Mesenteric fat pad (tissue), 1 donor: ENCODE data around the gene IL17RB. TPM values are rescaled to one million over a fixed set of nuclear protein-coding genes. Genes with fewer than 3 reads are reported as not detected.

Experiments used
- DNase-seq: peaks from one replicate; pipeline ENCODE4 v3.0.0-alpha.2; 2020; ENCODE audit warnings: low spot score
- total RNA-seq: library from RNA; stranded (reverse); fragmentation: NEBNext Ultra II Directional; extraction: Animal tissue kit (Norgen Biotek cat#: 25700); gene quantifications from one replicate; pipeline ENCODE4 v1.2.1, GENCODE V29; 2021
- donor health status: DM: yes; HTN: yes; CAD: no.

IL17RB gene
- total RNA-seq, 1 donor from 2014 or later = not detected

DNA sequence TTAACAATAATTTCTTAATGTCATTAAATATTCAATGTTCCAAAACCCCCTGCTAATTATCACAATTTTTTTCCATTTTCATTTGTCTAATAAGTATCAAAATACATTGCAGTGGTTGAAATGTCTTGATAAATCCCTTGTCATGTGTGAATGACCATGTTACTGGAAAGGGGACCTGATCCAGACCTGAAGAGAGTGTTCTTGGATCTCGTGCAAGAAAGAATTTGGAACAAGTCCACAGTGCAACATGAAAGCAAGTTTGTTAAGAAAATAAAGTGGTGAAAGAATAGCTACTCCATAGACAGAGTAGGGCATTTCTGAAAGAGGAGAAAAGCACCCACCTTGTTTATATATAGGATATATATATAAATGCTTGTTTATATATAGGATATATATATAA lies 55.7 kb downstream of the IL17RB start:
- DNase-seq = no peak

DNA sequence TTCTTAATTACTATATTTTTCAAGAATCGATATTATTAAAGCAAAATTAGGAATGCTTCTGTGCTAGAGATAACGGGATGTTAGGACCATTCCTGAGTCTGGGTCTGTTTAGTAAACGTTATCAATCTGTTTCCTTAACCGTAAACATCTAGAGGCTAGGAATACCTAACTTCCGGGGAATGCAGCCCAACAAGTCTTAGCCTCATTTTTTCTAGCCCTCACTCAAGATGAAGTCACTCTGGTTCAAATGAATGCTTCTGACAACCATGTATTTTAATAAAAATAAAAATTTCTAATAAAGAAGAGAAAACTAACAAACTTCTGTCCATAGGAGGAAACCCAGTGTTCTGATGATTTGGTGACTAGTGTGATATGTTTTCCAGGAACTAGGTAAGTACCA lies 56.3 kb downstream of the IL17RB start:
- no peak for DNase-seq

GRCh38 chr3:53913401-53913800 lies 67.0 kb downstream of the IL17RB start:
- DNase-seq = no peak

Other genes starting within 250 kb of the IL17RB start
- 1.4 TPM for gene CHDH, start 149 bp upstream of the IL17RB start, total RNA-seq
- 19.5 TPM for gene ACTR8, start 35.6 kb downstream of the IL17RB start, total RNA-seq
- 40.5 TPM for gene SELENOK, start 45.3 kb downstream of the IL17RB start, total RNA-seq